BLaER1 (cell line): ENCODE results near the gene HUWE1.

Experiments used
- H3K27ac ChIP-seq: shearing (Covaris generic); formaldehyde crosslinking; 2 replicates; pipeline ENCODE4 v1.8.1; 2022
- H3K27me3 ChIP-seq: shearing (Covaris generic); formaldehyde crosslinking; 2 replicates; pipeline ENCODE4 v1.8.1; 2022
- H3K36me3 ChIP-seq: shearing (Covaris generic); formaldehyde crosslinking; 2 replicates; pipeline ENCODE4 v1.8.1; 2022
- H3K4me1 ChIP-seq: shearing (Covaris generic); formaldehyde crosslinking; 2 replicates; pipeline ENCODE4 v1.8.1; 2022
- H3K4me2 ChIP-seq: shearing (Covaris generic); formaldehyde crosslinking; 2 replicates; pipeline ENCODE4 v1.8.1; 2022
- H3K4me3 ChIP-seq: shearing (Covaris generic); formaldehyde crosslinking; 2 replicates; pipeline ENCODE4 v1.8.1; 2022
- H3K9ac ChIP-seq: shearing (Covaris generic); formaldehyde crosslinking; 2 replicates; pipeline ENCODE4 v1.8.1; 2022
- H3K9me3 ChIP-seq: shearing (Covaris generic); formaldehyde crosslinking; 2 replicates; pipeline ENCODE4 v1.8.1; 2022
- H4K20me1 ChIP-seq: shearing (Covaris generic); formaldehyde crosslinking; 2 replicates; pipeline ENCODE4 v1.8.1; 2022
- Cebpa-rat ChIP-seq: shearing (Covaris generic); IDR thresholded peaks from 2 replicates; pipeline ENCODE4 v1.8.1; 2022

Gene HUWE1

GRCh38 chrX:53631156-53631555 is 55.4 kb downstream of the HUWE1 start:
- H3K4me3 ChIP-seq: no peak overlapping the region
- peaks cover 79% of the 10 kb centered on the region for H4K20me1 ChIP-seq
- no peak overlapping the region for H3K9ac ChIP-seq
- H3K4me2 ChIP-seq: no peak overlapping the region
- H3K36me3 ChIP-seq: peaks cover 90% of the 10 kb centered on the region
- TF ChIP-seq Cebpa-rat: no peak
- peaks cover 86% of the 10 kb centered on the region for H3K27me3 ChIP-seq
- H3K4me1 ChIP-seq: no peaks in the 10 kb centered on the region
- no peaks in the 10 kb centered on the region for H3K9me3 ChIP-seq
- no peak overlapping the region for H3K27ac ChIP-seq

DNA sequence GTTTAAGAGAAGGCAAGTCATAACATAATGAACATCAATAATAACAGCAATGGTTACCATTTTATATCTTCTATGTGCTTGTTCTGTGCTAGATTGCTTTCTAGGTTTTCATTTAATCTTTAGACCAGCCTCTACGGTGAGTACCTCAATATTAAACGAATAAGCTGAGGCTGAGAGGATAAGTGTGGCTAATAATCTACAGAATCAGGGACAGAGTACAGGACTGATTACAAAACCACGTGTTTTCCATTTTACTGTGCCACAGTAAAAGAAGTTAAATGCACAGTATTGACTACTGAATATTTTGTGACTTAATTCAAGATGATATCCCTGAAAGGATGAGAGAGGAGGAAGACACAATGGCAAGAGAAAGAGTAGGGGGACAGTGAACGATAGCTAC is 56.3 kb downstream of the HUWE1 start:
- Histone ChIP-seq H3K9me3 (no peaks in the 10 kb centered on the region), H3K4me2 (no peak overlapping the region), H3K4me1 (no peaks in the 10 kb centered on the region), H4K20me1 (peaks cover 70% of the 10 kb centered on the region), H3K27ac (no peak overlapping the region), H3K9ac (no peak overlapping the region), H3K27me3 (peaks cover 77% of the 10 kb centered on the region), H3K36me3 (peaks cover 89% of the 10 kb centered on the region), H3K4me3 (no peak overlapping the region)
- TF ChIP-seq Cebpa-rat: no peak

GRCh38 chrX:53622431-53622830 is 64.1 kb downstream of the HUWE1 start:
- H3K9me3 ChIP-seq: no peaks in the 10 kb centered on the region
- no peak overlapping the region for H3K9ac ChIP-seq
- no peak overlapping the region for H3K27ac ChIP-seq
- H4K20me1 ChIP-seq: peaks cover 64% of the 10 kb centered on the region
- no peaks in the 10 kb centered on the region for H3K4me1 ChIP-seq
- H3K36me3 ChIP-seq: peaks cover 88% of the 10 kb centered on the region
- H3K4me3 ChIP-seq: no peak overlapping the region
- TF ChIP-seq Cebpa-rat: no peak
- no peak overlapping the region for H3K4me2 ChIP-seq
- peaks cover 77% of the 10 kb centered on the region for H3K27me3 ChIP-seq

DNA sequence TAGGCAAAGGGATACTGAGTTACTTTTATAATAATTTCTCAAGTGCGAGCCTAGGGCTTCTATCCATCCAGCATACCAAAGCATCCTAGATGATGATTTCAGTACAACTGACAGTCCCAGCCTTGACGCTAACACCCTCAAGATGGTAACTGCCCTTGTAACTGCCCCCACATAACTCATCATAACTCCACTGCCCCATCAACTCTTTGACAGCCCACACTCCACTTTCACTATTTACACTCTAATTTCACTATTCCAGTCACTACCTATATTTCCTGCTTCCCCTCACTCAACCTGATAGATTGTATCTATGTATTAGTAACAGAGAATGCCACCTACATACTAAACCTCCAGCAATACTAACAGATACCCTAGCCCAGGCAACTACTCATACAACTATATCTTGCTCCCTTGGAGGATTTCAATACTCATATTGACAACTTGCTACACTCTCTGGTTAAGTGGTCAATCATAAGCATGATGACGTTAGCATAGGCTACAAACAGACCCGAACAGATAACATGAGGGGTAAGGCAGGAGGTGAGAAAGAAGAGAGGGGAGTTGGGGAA is 65.0 kb downstream of the HUWE1 start:
- Histone ChIP-seq H3K4me2 (no peak overlapping the region), H3K27ac (no peak overlapping the region), H3K27me3 (peaks cover 82% of the 10 kb centered on the region), H3K4me1 (no peaks in the 10 kb centered on the region), H3K9ac (no peak overlapping the region), H3K36me3 (peaks cover 92% of the 10 kb centered on the region), H3K4me3 (no peak overlapping the region), H3K9me3 (no peaks in the 10 kb centered on the region), H4K20me1 (peaks cover 71% of the 10 kb centered on the region)
- TF ChIP-seq Cebpa-rat: no peak

GRCh38 chrX:53616946-53617345 is 69.6 kb downstream of the HUWE1 start:
- Histone ChIP-seq H3K4me1 (no peaks in the 10 kb centered on the region), H3K9me3 (no peaks in the 10 kb centered on the region), H3K4me3 (no peak overlapping the region), H3K36me3 (peaks cover 95% of the 10 kb centered on the region), H3K4me2 (no peak overlapping the region), H3K27me3 (peaks cover 89% of the 10 kb centered on the region), H3K27ac (no peak overlapping the region), H4K20me1 (peaks cover 85% of the 10 kb centered on the region), H3K9ac (no peak overlapping the region)
- TF ChIP-seq Cebpa-rat: no peak

- H3K9me3 ChIP-seq: no peaks in the 10 kb centered on the region
- peaks cover 53% of the 10 kb centered on the region for H4K20me1 ChIP-seq
- H3K36me3 ChIP-seq: peaks cover 82% of the 10 kb centered on the region
- H3K9ac ChIP-seq: no peak overlapping the region
- no peak overlapping the region for H3K4me2 ChIP-seq
- no peaks in the 10 kb centered on the region for H3K4me1 ChIP-seq
- no peak overlapping the region for H3K4me3 ChIP-seq
- no peak overlapping the region for H3K27ac ChIP-seq
- no peak for TF ChIP-seq Cebpa-rat
- peaks cover 84% of the 10 kb centered on the region for H3K27me3 ChIP-seq
Observed at GRCh38 chrX:53606456-53606855, 80.1 kb downstream of the HUWE1 start.

- Histone ChIP-seq H3K36me3 (peaks cover 81% of the 10 kb centered on the region), H3K27me3 (peaks cover 88% of the 10 kb centered on the region), H3K4me2 (no peak overlapping the region), H3K9ac (no peak overlapping the region), H3K4me3 (no peak overlapping the region), H3K4me1 (no peaks in the 10 kb centered on the region), H3K27ac (no peak overlapping the region), H4K20me1 (peaks cover 41% of the 10 kb centered on the region), H3K9me3 (no peaks in the 10 kb centered on the region)
- TF ChIP-seq Cebpa-rat: no peak
Observed at GRCh38 chrX:53605004-53605403, 81.5 kb downstream of the HUWE1 start.

- no peak overlapping the region for H3K27ac ChIP-seq
- H4K20me1 ChIP-seq: peaks cover 31% of the 10 kb centered on the region; the same call in 1 of the 2 replicates
- no peaks in the 10 kb centered on the region for H3K4me1 ChIP-seq
- no peak overlapping the region for H3K4me2 ChIP-seq
- peaks cover 71% of the 10 kb centered on the region for H3K36me3 ChIP-seq
- H3K4me3 ChIP-seq: no peak overlapping the region
- H3K9ac ChIP-seq: no peak overlapping the region
- peaks cover 72% of the 10 kb centered on the region for H3K27me3 ChIP-seq
- TF ChIP-seq Cebpa-rat: no peak
- no peaks in the 10 kb centered on the region for H3K9me3 ChIP-seq
Observed at GRCh38 chrX:53599781-53600396, 86.6 kb downstream of the HUWE1 start.

DNA sequence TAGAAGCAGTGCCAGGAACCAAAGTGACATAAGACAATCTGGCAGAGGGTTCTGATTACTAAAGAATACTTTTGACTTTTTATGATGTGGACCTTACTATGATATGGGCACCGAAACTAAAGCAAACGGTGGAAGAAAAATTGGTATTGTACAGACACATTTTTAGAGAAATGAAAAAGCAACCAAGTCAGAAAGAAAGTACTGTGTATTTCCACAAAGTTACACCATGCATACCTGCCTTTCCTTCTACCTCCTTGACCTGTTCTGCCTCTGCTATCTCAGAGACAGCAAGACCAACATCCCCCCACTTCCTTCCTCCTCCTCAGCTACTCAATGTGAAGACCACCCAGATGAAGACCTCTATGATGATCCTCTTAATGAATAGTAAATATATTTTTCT is 88.3 kb downstream of the HUWE1 start:
- Histone ChIP-seq H3K36me3 (peaks cover 77% of the 10 kb centered on the region), H3K4me3 (no peak overlapping the region), H3K9ac (no peak overlapping the region), H4K20me1 (peaks cover 29% of the 10 kb centered on the region; the same call in 1 of the 2 replicates), H3K4me1 (no peaks in the 10 kb centered on the region), H3K4me2 (no peak overlapping the region), H3K27ac (no peak overlapping the region), H3K27me3 (peaks cover 72% of the 10 kb centered on the region), H3K9me3 (no peaks in the 10 kb centered on the region)
- no peak for TF ChIP-seq Cebpa-rat

DNA sequence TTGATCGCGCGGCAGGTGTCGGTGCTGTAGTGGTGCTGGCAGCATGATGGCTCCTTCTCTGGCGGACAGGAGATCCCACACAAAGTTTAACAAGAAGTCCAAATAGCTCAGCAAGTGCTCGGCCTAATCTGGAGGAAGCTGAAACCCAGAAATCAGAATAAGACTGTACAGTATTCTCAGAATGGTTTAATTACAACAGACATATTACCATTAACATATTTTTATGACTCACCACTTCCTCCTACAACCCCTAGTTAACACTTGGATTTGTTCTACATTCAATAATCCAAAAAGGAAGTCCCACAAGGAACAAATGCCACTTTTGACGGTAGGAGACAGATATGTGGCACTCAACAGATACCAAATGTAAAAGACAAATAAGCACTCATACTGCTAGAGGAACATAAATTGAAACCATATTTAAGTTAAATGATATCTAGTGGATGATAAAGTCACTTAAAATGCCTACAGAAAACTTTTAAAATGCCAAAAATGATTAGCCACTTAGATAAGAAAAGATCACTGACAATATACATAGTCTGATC is 91.2 kb downstream of the HUWE1 start:
- no peak for TF ChIP-seq Cebpa-rat
- H4K20me1 ChIP-seq: peaks cover 51% of the 10 kb centered on the region; the same call in 1 of the 2 replicates
- H3K4me2 ChIP-seq: no peak overlapping the region
- H3K4me3 ChIP-seq: no peak overlapping the region
- H3K4me1 ChIP-seq: no peaks in the 10 kb centered on the region
- H3K9ac ChIP-seq: no peak overlapping the region
- peaks cover 81% of the 10 kb centered on the region for H3K27me3 ChIP-seq
- no peak overlapping the region for H3K27ac ChIP-seq
- peaks cover 82% of the 10 kb centered on the region for H3K36me3 ChIP-seq
- no peaks in the 10 kb centered on the region for H3K9me3 ChIP-seq
